HG03457 (cell line): Measurements from ENCODE around the gene ZNF211.

ENCODE experiments used
- ATAC-seq: cut with Tn5 transposase; IDR thresholded peaks from one replicate; pipeline ENCODE4 v1.9.1; 2021; ENCODE audit warnings: moderate number of reproducible peaks; ENCODE audit not compliant: unreplicated experiment

The ZNF211 gene

GRCh38 chr19:57632987-57633831 is at the start of gene ZNF211:
ZNF211 (plus strand) TSS chr19:57633168; CDS start chr19:57633347, 179 bp downstream.
- ATAC-seq = peak; percentile 82

- peak; percentile 61 for ATAC-seq
These were observed 49.2 kb upstream of the ZNF211 start, which contains the start of gene ZIK1 for GRCh38 chr19:57583521-57584416. ZIK1 (plus strand) TSS chr19:57584145; CDS start chr19:57584357, 212 bp downstream.

GRCh38 chr19:57587529-57587928 is 45.4 kb upstream of the ZNF211 start:
- no peak for ATAC-seq

- no peak for ATAC-seq
These were observed 33.6 kb upstream of the ZNF211 start for GRCh38 chr19:57599377-57599760.

- peak; percentile 87 for ATAC-seq
These were observed 33.1 kb upstream of the ZNF211 start, which contains the start of gene ZNF530 for GRCh38 chr19:57599761-57600383. ZNF530 (plus strand) TSS chr19:57599885; CDS start chr19:57604346, 4,461 bp downstream.

GRCh38 chr19:57606931-57607330 is 26.0 kb upstream of the ZNF211 start:
- ATAC-seq = no peak

GRCh38 chr19:57611113-57611512 is 21.9 kb upstream of the ZNF211 start:
- no peak for ATAC-seq

GRCh38 chr19:57613941-57614743 is 18.8 kb upstream of the ZNF211 start, which contains the start of gene ZNF134:
ZNF134 (plus strand) TSS chr19:57614242; CDS start chr19:57619469, 5,227 bp downstream.
- peak; percentile 84 for ATAC-seq

- ATAC-seq = no peak
These were observed 17.6 kb upstream of the ZNF211 start for GRCh38 chr19:57615346-57615745.

GRCh38 chr19:57620673-57621348 is 12.2 kb upstream of the ZNF211 start:
- no peak for ATAC-seq

GRCh38 chr19:57623091-57623490 is 9.9 kb upstream of the ZNF211 start:
- ATAC-seq = no peak

GRCh38 chr19:57633832-57634131 is 814 bp downstream of the ZNF211 start:
- ATAC-seq = no peak

- no peak for ATAC-seq
These were observed 4.4 kb downstream of the ZNF211 start for GRCh38 chr19:57637379-57637778.

- ATAC-seq = no peak
These were observed 8.8 kb downstream of the ZNF211 start for GRCh38 chr19:57641715-57642234.

GRCh38 chr19:57642396-57643046 is 9.6 kb downstream of the ZNF211 start:
- ATAC-seq = no peak

GRCh38 chr19:57643734-57644133 is 10.8 kb downstream of the ZNF211 start:
- no peak for ATAC-seq

GRCh38 chr19:57648331-57649003 is 15.5 kb downstream of the ZNF211 start:
- no peak for ATAC-seq

- no peak for ATAC-seq
These were observed 18.7 kb downstream of the ZNF211 start for GRCh38 chr19:57651654-57651996.

GRCh38 chr19:57653689-57654088 is 20.7 kb downstream of the ZNF211 start:
- ATAC-seq = no peak
